K562 treated with DMSO at 1 percent for 24 hours (cell line): ENCODE results near the gene GPR150. TPM values are rescaled to one million over a fixed set of nuclear protein-coding genes. Genes with fewer than 3 reads are reported as not detected.

Source experiments
- total RNA-seq: library from RNA; unstranded; fragments of 300-600 nt; gene quantifications from 2 replicates; pipeline ENCODE4 v1.2.3, GENCODE V29; 2022; ENCODE audit warnings: low read depth; ENCODE audit not compliant: insufficient read depth

Gene GPR150
- total RNA-seq = 0.13 TPM in 1 of 2 replicates, not detected in the other

DNA sequence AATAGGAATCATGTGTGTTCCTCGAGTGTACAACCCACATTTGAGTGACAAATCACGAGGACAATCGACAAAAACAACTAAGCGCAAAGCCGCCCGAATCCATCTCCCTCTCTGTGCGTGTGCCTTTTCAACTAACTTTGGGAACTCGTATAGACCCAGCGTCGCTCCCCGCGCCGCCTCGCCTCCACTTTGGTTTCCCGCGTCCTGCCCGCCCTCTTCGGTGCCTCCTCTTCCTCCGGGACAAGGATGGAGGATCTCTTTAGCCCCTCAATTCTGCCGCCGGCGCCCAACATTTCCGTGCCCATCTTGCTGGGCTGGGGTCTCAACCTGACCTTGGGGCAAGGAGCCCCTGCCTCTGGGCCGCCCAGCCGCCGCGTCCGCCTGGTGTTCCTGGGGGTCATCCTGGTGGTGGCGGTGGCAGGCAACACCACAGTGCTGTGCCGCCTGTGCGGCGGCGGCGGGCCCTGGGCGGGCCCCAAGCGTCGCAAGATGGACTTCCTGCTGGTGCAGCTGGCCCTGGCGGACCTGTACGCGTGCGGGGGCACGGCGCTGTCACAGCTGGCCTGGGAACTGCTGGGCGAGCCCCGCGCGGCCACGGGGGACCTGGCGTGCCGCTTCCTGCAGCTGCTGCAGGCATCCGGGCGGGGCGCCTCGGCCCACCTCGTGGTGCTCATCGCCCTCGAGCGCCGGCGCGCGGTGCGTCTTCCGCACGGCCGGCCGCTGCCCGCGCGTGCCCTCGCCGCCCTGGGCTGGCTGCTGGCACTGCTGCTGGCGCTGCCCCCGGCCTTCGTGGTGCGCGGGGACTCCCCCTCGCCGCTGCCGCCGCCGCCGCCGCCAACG is at the start of gene GPR150:
GPR150 (plus strand) TSS at position 58 of the 840 bp plus-strand sequence; CDS start at position 247, 189 bp downstream.

DNA sequence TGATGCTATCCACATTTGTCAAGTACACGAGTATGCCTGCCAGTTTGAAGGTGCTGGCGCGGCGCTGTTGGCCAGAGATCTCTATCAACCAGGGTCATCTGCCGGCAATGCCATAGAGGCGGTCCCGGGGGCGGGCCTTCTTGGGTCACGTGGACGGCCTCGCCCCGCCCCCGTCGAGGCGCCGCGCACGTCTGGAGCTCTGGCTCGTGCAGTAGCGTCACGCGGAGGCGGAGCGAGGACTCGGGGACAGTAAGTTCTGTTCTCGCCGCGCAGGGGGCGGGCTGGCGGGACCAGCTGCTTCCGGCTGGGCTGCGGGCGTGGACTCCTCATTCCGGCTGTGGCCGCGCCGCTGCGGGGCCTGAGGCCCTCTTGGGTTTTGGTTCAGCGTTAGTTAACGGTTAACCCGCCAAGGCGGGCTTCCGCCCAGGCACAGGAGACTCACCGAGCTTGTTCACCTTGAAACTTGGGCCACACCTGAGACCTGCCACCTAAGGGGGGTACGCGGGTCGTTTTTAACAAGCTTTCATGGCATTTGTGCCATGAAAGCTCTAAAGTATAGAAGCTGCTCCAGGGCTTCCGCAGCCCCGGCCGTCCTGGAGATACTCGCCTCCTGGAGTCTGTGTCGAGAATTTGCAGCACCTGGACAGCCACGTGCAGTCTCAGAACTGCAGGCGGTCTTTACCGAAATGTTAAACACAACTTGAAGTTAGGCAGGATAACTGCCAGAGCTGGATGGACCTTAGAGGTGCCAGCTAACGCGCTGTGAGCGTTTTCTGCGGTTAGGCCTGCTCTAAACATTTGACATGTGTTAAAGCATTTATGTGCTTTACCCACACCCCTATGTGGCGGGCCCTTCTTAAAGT is 26.9 kb downstream of the GPR150 start, which contains the start of gene RFESD:
RFESD (plus strand) TSS at position 209 of the 863 bp plus-strand sequence. CDS start 5,495 bp downstream, outside the sequence.

Other genes starting within 250 kb of the GPR150 start
- not detected in 2 replicates for gene FAM81B, start 228.7 kb upstream of the GPR150 start, total RNA-seq
- 17.5 and 21.9 TPM in 2 replicates for gene SKIC3, start 65.1 kb upstream of the GPR150 start, total RNA-seq
- 7.5 and 8.3 TPM in 2 replicates for gene ARSK, start 65.0 kb upstream of the GPR150 start, total RNA-seq
- 13.9 and 17.1 TPM in 2 replicates for gene RFESD, start 26.7 kb downstream of the GPR150 start, total RNA-seq
- gene SPATA9, start 62.9 kb downstream of the GPR150 start, total RNA-seq = not detected in 2 replicates
- 92.0 and 97.1 TPM in 2 replicates for gene RHOBTB3, start 111.2 kb downstream of the GPR150 start, total RNA-seq
- 35.5 and 54.5 TPM in 2 replicates for gene GLRX, start 202.6 kb downstream of the GPR150 start, total RNA-seq